Measurements from ENCODE around the gene TTC12.

DNA sequence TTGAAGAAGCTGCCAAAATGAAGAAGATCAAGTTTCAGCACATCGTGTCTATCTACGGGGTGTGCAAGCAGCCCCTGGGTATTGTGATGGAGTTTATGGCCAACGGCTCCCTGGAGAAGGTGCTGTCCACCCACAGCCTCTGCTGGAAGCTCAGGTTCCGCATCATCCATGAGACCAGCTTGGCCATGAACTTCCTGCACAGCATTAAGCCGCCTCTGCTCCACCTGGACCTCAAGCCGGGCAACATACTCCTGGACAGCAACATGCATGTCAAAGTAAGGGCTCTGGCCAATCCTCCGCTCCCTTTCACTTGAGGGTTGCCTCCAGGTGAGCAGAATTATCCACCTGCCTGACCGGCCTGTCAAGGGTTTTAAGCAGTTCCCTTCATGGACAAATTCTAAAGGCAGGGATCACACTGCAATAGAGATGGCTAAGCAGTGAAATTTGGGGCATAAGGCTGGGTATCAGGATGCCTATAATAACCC lies 79.2 kb downstream of the TTC12 start:
- TF ChIP-seq, protein P1, sequence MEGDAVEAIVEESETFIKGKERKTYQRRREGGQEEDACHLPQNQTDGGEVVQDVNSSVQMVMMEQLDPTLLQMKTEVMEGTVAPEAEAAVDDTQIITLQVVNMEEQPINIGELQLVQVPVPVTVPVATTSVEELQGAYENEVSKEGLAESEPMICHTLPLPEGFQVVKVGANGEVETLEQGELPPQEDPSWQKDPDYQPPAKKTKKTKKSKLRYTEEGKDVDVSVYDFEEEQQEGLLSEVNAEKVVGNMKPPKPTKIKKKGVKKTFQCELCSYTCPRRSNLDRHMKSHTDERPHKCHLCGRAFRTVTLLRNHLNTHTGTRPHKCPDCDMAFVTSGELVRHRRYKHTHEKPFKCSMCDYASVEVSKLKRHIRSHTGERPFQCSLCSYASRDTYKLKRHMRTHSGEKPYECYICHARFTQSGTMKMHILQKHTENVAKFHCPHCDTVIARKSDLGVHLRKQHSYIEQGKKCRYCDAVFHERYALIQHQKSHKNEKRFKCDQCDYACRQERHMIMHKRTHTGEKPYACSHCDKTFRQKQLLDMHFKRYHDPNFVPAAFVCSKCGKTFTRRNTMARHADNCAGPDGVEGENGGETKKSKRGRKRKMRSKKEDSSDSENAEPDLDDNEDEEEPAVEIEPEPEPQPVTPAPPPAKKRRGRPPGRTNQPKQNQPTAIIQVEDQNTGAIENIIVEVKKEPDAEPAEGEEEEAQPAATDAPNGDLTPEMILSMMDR (IDR thresholded peaks at IDR 0.05), result no peak
- TF ChIP-seq POLR2A (IDR thresholded peaks at IDR 0.05), result no peak

Data from esophagus squamous epithelium (tissue), 4 donors.